ENCODE data around the gene DGKB. TPM values are rescaled to one million over a fixed set of nuclear protein-coding genes. Genes with fewer than 3 reads are reported as not detected.
"Not testable (repeated sequence)": the region's sequence is repeated elsewhere in the genome, so short reads cannot be mapped to it uniquely, and the experiment has no call there.

DGKB gene
- total RNA-seq, 1 donor from 2014 or later, result not detected

DNA sequence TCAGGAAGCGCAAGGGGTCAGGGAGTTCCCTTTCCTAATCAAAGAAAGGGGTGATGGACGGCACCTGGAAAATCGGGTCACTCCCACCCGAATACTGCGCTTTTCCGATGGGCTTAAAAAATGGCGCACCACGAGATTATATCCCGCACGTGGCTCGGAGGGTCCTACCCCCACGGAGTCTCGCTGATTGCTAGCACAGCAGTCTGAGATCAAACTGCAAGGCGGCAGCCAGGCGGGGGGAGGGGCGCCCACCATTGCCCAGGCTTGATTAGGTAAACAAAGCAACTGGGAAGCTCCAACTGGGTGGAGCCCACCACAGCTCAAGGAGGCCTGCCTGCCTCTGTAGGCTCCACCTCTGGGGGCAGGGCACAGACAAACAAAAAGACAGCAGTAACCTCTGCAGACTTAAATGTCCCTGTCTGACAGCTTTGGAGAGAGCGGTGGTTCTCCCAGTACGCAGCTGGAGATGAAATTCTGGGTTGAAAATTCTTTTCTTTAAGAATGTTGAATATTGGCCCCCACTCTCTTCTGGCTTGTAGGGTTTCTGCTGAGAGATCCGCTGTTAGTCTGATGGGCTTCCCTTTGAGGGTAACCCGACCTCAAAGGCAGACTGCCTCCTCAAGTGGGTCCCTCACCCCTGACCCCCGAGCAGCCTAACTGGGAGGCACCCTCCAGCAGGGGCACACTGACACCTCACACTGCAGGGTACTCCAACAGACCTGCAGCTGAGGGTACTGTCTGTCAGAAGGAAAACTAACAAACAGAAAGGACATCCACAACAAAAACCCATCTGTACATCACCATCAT is 623.3 kb downstream of the DGKB start:
- H3K27me3 Mint-ChIP-seq (ENCODE audit: insufficient read depth); H3K36me3 Mint-ChIP-seq (ENCODE audit: low read depth); H3K9me3 Mint-ChIP-seq; H3K4me1 Mint-ChIP-seq (ENCODE audit: low read depth); DNase-seq (ENCODE audit: low spot score); intact Hi-C loops (cut with micrococcal nuclease); H3K4me3 Mint-ChIP-seq; H3K27ac Mint-ChIP-seq: not testable (repeated sequence)

DNA sequence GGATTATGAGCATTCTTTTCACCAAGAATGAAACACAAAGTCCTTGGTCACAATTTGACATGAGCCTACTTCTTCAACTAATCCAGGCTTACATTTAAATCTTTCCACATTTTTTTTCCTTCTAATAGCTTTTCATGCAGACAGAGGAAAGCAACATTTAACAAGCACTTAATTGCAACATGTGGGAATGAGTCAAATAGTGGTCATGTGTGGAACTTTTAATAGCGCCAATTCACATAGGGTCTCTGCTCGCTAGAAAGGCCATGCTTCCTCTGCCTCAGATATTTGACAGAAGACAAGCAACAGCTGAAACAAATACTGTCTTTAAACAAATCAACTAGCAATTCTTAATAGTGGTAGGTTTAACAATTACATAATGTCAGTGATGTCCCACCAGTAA is 627.2 kb downstream of the DGKB start:
- H3K4me3 Mint-ChIP-seq, result no peak overlapping the region
- H3K27me3 Mint-ChIP-seq (ENCODE audit: insufficient read depth), result no peaks in the 10 kb centered on the region
- no peaks in the 10 kb centered on the region for H3K36me3 Mint-ChIP-seq (ENCODE audit: low read depth)
- DNase-seq (ENCODE audit: low spot score), result no peak
- intact Hi-C loops (cut with micrococcal nuclease), result no loop called here
- H3K4me1 Mint-ChIP-seq (ENCODE audit: low read depth), result no peaks in the 10 kb centered on the region
- H3K27ac Mint-ChIP-seq, result no peak overlapping the region
- peaks cover 3% of the 10 kb centered on the region for H3K9me3 Mint-ChIP-seq

DNA sequence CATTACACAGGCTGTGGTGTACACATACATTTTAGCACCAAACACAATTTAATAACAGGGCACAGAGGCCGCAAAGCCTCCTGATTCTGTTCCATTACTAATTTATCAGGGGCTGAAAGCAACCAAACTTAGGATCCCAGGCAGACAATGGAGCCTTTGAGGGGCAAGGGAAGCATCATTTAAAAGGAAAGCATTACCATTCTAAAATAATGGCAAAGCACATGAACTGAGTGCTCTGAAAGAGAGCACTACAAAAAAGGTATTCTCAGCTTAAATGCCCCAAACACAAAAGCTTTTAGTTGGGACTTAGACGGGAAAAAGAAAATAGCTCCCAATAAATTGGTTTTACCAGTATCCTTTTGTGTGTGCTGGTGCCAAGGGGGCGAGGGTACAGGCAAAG is 631.1 kb downstream of the DGKB start:
- Mint-ChIP-seq H3K27me3 (ENCODE audit: insufficient read depth) (no peaks in the 10 kb centered on the region), H3K4me3 (no peak overlapping the region), H3K27ac (no peak overlapping the region), H3K4me1 (ENCODE audit: low read depth) (no peaks in the 10 kb centered on the region), H3K36me3 (ENCODE audit: low read depth) (no peaks in the 10 kb centered on the region), H3K9me3 (no peaks in the 10 kb centered on the region)
- intact Hi-C loops (cut with micrococcal nuclease), result no loop called here
- no peak for DNase-seq (ENCODE audit: low spot score)

DNA sequence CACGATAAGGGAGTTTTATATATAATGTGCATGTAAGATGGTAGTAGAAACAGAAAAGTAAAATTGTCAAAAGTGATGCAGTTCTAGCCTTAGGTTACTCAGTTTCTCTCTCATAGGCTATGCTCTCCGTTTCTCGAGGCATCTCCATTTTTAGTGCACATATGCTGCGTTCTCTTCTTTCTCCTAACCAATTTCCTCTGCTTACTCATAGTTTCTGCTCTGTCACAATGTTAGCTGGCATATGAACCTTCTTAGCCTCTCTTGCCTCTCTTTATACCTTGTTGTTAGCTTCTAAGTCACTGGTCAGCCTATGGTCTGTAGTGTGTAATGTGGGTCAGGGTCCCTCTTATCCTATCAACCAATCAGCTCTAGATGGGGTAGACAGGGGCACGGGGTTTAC is 632.5 kb downstream of the DGKB start:
- no peaks in the 10 kb centered on the region for H3K27me3 Mint-ChIP-seq (ENCODE audit: insufficient read depth)
- no peaks in the 10 kb centered on the region for H3K4me1 Mint-ChIP-seq (ENCODE audit: low read depth)
- no peak overlapping the region for H3K27ac Mint-ChIP-seq
- H3K36me3 Mint-ChIP-seq (ENCODE audit: low read depth), result no peaks in the 10 kb centered on the region
- DNase-seq (ENCODE audit: low spot score), result no peak
- intact Hi-C loops (cut with micrococcal nuclease), result no loop called here
- no peaks in the 10 kb centered on the region for H3K9me3 Mint-ChIP-seq
- no peak overlapping the region for H3K4me3 Mint-ChIP-seq

DNA sequence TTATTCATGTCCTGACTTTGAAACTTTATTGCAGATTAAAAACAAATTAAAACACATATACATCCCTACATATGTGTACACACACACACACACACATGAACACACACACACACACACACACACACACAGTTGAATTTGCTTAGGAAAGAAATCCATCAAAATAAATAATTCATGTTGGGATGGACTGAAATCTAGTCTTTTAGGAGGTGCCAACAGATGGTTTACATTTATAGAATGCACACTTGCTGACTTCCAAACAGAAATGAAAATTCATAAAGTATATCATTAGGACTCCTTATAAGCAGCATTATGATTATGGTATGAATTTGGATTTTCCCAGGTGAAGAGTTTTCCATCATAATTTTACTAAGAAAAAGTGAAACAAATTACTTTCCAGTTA is 642.5 kb downstream of the DGKB start:
- Mint-ChIP-seq H3K9me3 (peaks cover 3% of the 10 kb centered on the region), H3K4me1 (ENCODE audit: low read depth) (no peaks in the 10 kb centered on the region), H3K36me3 (ENCODE audit: low read depth) (no peaks in the 10 kb centered on the region), H3K27me3 (ENCODE audit: insufficient read depth) (no peaks in the 10 kb centered on the region), H3K4me3 (no peak overlapping the region), H3K27ac (no peak overlapping the region)
- DNase-seq (ENCODE audit: low spot score), result no peak
- intact Hi-C loops (cut with micrococcal nuclease), result no loop called here

DNA sequence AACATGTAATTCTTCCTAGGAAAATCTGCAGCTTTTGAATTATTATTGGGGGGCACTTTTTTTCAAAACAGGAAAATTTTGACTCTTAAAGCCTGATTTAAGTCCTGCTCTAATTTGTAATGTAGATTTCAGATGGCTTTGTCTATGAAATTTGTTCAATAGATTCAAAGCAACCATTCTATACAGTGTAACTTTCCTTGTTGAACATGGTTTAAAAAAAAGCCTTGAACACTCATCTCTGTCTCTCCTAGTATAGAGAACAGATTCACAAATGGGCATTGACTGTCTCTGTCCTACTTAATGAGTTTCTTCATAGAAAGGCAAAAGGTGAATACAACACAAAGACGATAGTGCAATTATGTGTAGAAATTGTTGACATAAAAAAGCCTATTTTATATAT is 643.7 kb downstream of the DGKB start:
- DNase-seq (ENCODE audit: low spot score), result no peak
- Mint-ChIP-seq H3K27me3 (ENCODE audit: insufficient read depth) (no peaks in the 10 kb centered on the region), H3K4me1 (ENCODE audit: low read depth) (no peaks in the 10 kb centered on the region), H3K4me3 (no peak overlapping the region), H3K36me3 (ENCODE audit: low read depth) (no peaks in the 10 kb centered on the region), H3K9me3 (peaks cover 3% of the 10 kb centered on the region), H3K27ac (no peak overlapping the region)
- intact Hi-C loops (cut with micrococcal nuclease), result no loop called here

DNA sequence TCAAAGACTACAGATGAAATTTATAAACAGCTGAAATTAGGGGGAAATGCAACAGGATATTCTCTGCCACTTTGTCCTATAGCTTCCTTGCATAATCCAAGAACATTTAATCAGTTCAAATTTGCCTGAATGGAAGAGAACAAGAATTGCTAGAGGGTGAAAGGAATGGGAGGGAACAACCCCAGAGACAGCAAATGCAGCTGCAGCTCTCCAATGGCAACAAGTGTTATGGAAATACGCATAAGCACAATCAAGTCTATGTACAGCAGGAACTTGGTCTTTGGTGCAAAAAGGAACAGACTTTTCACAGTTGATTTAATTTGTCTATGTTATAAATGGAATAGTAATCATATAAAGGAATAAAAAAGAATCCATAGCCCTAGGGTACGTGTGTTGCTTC is 644.1 kb downstream of the DGKB start:
- intact Hi-C loops (cut with micrococcal nuclease), result no loop called here
- no peaks in the 10 kb centered on the region for H3K36me3 Mint-ChIP-seq (ENCODE audit: low read depth)
- no peaks in the 10 kb centered on the region for H3K4me1 Mint-ChIP-seq (ENCODE audit: low read depth)
- H3K4me3 Mint-ChIP-seq, result no peak overlapping the region
- peaks cover 3% of the 10 kb centered on the region for H3K9me3 Mint-ChIP-seq
- DNase-seq (ENCODE audit: low spot score), result no peak
- no peaks in the 10 kb centered on the region for H3K27me3 Mint-ChIP-seq (ENCODE audit: insufficient read depth)
- H3K27ac Mint-ChIP-seq, result no peak overlapping the region

DNA sequence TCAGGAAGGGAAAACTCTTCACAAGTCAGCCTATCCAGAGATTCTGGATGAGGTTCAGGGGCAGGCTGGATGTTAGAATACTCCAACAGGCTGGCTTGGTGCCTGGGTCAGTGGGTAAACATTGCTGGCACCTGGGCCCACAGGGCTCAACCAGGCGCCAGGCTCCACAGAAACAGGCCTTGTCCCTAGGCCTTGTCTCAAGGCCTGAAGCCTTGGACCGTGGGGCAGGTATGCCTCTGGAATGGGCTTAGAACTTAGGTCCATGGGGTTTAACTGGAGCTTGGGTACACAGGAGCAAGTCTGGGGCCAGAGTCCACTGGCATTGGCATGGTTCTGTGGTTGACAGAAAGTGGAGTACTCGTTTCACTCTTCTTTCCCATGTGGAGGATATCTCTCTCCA is 650.1 kb downstream of the DGKB start:
- Mint-ChIP-seq H3K36me3 (ENCODE audit: low read depth) (no peaks in the 10 kb centered on the region), H3K9me3 (no peaks in the 10 kb centered on the region), H3K4me3 (no peak overlapping the region), H3K27ac (no peak overlapping the region), H3K27me3 (ENCODE audit: insufficient read depth) (no peaks in the 10 kb centered on the region), H3K4me1 (ENCODE audit: low read depth) (no peaks in the 10 kb centered on the region)
- no peak for DNase-seq (ENCODE audit: low spot score)
- intact Hi-C loops (cut with micrococcal nuclease), result no loop called here

DNA sequence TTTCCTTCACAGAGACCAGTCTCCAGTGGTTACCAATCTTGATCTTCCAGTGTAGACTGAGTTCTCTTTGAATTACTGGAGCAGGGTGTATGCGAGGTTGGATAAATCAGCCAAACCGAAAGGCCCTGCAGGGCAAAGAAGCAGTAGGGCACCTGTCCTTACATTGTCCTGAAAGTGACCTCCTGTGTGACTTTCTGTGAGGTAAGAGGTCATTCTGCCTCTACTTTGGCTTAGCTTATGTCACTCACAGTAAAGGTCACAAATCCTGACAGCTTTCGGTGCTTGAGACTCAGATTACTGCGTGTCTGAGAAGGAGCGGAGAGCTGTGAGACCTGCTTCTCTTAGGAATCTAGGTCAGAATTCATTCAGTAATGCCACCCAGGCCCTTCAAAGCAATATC is 660.4 kb downstream of the DGKB start:
- Mint-ChIP-seq H3K9me3 (no peaks in the 10 kb centered on the region), H3K27me3 (ENCODE audit: insufficient read depth) (no peaks in the 10 kb centered on the region), H3K4me3 (no peak overlapping the region), H3K27ac (no peak overlapping the region), H3K36me3 (ENCODE audit: low read depth) (no peaks in the 10 kb centered on the region), H3K4me1 (ENCODE audit: low read depth) (no peaks in the 10 kb centered on the region)
- intact Hi-C loops (cut with micrococcal nuclease), result no loop called here
- DNase-seq (ENCODE audit: low spot score), result no peak

DNA sequence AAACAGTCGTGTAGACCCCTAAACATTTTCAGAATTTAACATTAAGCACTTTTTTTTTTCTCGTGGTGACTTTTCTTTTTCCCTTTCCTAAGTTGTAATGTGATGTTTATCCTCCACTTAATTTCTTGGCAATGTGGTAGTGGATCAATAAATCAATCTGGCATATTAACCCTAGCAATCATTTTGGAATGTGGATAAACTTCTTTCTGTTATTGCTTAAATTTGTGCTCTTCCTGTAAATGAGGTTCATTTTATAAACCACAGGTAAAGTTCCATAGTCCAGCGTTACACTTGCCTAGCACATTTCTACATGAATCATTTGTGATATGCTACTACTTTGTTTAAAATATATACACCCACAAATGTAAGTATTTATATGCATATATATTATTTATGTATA is 665.7 kb downstream of the DGKB start:
- no peak overlapping the region for H3K4me3 Mint-ChIP-seq
- H3K9me3 Mint-ChIP-seq, result no peaks in the 10 kb centered on the region
- no peaks in the 10 kb centered on the region for H3K36me3 Mint-ChIP-seq (ENCODE audit: low read depth)
- H3K27me3 Mint-ChIP-seq (ENCODE audit: insufficient read depth), result no peaks in the 10 kb centered on the region
- no peaks in the 10 kb centered on the region for H3K4me1 Mint-ChIP-seq (ENCODE audit: low read depth)
- H3K27ac Mint-ChIP-seq, result no peak overlapping the region
- no peak for DNase-seq (ENCODE audit: low spot score)
- intact Hi-C loops (cut with micrococcal nuclease), result no loop called here

DNA sequence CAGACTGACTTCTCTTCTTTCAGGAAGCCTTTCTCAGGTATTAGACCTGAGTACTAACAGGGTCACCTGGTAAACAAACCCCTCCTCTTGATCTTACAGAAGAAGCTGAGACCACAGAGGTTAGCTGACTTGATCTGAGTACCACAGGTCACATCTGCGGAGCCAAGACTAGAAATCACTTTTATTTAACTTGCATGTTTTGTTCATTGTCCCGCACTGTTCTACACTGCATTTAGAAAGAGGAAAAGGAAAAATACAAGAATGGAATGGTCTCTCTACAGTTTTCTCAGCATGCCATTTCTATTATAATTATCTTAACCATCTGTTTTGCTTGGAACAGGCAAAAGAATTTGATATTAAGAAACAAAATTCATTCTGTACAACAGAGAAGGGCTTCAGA is 667.5 kb downstream of the DGKB start:
- Mint-ChIP-seq H3K9me3 (no peaks in the 10 kb centered on the region), H3K27ac (no peak overlapping the region), H3K36me3 (ENCODE audit: low read depth) (no peaks in the 10 kb centered on the region), H3K4me3 (no peak overlapping the region), H3K4me1 (ENCODE audit: low read depth) (no peaks in the 10 kb centered on the region), H3K27me3 (ENCODE audit: insufficient read depth) (no peaks in the 10 kb centered on the region)
- DNase-seq (ENCODE audit: low spot score), result no peak
- intact Hi-C loops (cut with micrococcal nuclease), result no loop called here

DNA sequence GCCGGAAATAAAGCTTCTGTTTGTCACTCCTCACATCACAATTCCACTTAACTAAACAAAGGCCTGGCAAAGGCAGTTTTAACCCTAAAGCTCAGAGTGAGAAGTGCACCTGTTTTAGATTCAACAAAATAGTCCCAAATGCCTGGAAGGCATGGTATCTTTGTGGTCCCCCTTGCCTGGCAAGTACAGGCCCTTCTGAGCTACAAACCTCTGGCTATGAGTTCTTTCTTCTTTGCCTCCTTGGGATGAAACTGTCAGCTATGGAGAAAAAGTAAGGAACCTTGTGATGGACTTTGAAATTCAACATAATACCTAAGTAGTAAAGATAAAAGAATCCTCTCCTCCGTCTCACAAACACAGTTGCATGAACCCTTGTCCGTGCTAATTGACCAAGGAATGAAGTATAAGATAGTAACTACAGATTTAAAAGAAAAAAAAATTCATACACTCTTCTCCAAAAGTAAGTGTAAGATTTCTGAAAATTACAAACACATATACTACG is 668.6 kb downstream of the DGKB start:
- no peaks in the 10 kb centered on the region for H3K4me1 Mint-ChIP-seq (ENCODE audit: low read depth)
- no peak for DNase-seq (ENCODE audit: low spot score)
- no peaks in the 10 kb centered on the region for H3K27me3 Mint-ChIP-seq (ENCODE audit: insufficient read depth)
- intact Hi-C loops (cut with micrococcal nuclease), result no loop called here
- H3K9me3 Mint-ChIP-seq, result no peaks in the 10 kb centered on the region
- no peaks in the 10 kb centered on the region for H3K36me3 Mint-ChIP-seq (ENCODE audit: low read depth)
- H3K4me3 Mint-ChIP-seq, result no peak overlapping the region
- no peak overlapping the region for H3K27ac Mint-ChIP-seq

DNA sequence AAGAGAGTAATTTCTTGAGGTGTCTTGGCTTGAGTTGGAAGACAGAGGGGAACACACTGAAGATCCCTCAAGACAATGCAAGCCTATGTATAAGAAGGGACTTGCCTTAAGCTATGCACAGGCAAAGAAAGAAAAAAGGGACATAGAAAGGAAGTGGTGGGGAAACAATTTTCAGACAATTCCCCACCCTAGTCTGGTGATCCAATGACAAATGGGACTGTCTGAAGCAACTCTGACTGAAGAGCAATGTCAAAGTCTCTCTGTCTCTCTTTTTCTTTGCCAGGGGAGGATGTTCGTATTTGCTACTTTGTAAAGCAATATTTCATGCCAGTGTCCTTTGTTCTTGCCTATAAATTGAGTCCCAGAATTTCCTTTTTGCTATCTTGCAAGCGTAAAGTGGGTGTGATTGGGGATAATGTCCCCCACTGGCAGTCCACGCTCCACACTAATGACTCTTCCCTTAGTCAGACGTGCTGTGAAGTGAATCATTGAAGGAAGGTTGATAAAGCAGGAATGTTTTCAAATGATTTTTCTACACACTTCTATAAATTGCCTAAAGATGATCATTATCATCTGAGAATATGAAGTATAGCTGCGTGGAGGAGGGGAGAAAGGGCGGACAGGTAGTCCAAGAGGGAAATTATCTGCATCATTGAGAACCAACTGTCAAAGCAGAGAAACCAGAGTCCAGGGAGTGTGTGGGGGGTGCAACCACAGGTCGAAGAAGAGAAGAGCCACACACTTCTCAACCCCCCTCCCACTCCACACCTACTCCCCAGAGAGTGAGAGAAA is 669.3 kb downstream of the DGKB start:
- H3K9me3 Mint-ChIP-seq, result no peaks in the 10 kb centered on the region
- no peak for DNase-seq (ENCODE audit: low spot score)
- no peak overlapping the region for H3K27ac Mint-ChIP-seq
- intact Hi-C loops (cut with micrococcal nuclease), result no loop called here
- no peaks in the 10 kb centered on the region for H3K27me3 Mint-ChIP-seq (ENCODE audit: insufficient read depth)
- H3K4me3 Mint-ChIP-seq, result no peak overlapping the region
- no peaks in the 10 kb centered on the region for H3K36me3 Mint-ChIP-seq (ENCODE audit: low read depth)
- no peaks in the 10 kb centered on the region for H3K4me1 Mint-ChIP-seq (ENCODE audit: low read depth)
